ENCODE measurements around the gene IMMP1L.

IMMP1L gene

DNA sequence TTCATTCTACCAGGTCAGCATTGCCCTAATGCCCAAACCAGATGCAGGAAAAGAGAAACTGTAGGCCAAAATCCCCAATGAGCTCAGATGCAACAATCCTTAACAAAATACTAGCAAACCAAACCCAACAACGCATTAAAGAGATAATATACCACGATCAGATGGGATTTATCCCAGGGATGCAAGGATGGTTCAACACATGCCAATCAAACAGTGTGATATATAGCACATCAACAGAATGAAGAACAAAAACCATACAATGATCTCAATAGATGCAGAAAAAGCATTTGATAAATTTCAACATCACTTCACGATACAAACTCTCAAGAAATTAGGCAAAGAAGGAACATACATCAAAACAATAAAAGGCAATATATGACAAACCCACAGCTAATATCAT lies 45.0 kb downstream of the IMMP1L start (continued):
- TF ChIP-seq GLIS3 (CRISPR knock-in tag; IDR thresholded peaks at IDR 0.05) (no peak), BACH2 (CRISPR knock-in tag; IDR thresholded peaks at IDR 0.05; ENCODE audit: borderline replicate concordance) (no peak)

DNA sequence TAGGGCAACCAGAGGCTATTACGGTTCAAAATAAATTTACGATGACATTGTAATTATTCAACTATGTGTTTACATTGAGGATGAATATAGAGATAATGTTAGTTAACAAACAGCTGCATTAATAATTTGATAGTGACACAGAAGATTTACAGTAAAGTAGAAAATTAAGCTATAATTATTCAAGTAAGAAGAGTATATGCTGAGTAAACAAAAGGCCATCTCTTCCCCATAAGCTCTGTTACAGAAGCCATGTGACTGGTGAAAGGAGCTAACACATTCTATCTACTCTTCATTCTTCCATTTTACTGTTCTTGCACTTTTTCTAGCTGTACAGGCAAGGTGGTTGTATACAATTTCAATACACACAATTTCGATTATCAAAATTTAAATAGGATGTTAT lies 54.2 kb downstream of the IMMP1L start:
- no peak for ATAC-seq
- no peak for TF ChIP-seq SNAI2 (CRISPR knock-in tag; IDR thresholded peaks at IDR 0.05)
- no peak for TF ChIP-seq CSDC2 (CRISPR knock-in tag; IDR thresholded peaks at IDR 0.05)

DNA sequence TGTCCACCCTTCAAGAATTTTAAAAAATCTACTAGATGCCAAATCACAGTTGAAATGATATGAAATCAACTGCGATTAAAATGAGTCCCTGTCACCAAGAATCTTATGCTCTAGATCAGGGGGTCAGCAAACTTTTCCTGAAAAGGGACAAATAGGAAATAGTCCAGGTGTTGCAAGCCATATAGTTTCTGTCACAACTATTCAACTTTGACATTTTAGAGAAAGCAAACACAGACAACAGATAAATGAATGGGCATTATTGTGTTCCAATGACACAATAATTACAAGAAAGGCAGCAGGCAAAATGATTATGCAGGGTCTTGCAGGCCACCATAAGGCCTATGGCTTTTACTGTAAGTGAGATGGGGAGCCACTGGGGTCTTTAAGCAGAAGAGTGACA lies 58.6 kb downstream of the IMMP1L start:
- ATAC-seq, result no peak
- TF ChIP-seq, protein P1, sequence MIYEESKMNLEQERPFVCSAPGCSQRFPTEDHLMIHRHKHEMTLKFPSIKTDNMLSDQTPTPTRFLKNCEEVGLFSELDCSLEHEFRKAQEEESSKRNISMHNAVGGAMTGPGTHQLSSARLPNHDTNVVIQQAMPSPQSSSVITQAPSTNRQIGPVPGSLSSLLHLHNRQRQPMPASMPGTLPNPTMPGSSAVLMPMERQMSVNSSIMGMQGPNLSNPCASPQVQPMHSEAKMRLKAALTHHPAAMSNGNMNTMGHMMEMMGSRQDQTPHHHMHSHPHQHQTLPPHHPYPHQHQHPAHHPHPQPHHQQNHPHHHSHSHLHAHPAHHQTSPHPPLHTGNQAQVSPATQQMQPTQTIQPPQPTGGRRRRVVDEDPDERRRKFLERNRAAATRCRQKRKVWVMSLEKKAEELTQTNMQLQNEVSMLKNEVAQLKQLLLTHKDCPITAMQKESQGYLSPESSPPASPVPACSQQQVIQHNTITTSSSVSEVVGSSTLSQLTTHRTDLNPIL (CRISPR knock-in tag; IDR thresholded peaks at IDR 0.05; ENCODE audit: low read depth), result no peak
- TF ChIP-seq CSRNP3 (CRISPR knock-in tag; IDR thresholded peaks at IDR 0.05) (no peak), PPARA (CRISPR knock-in tag; IDR thresholded peaks at IDR 0.05; ENCODE audit: borderline replicate concordance) (no peak), ZFP3 (CRISPR knock-in tag; IDR thresholded peaks at IDR 0.05) (no peak), TOX (CRISPR knock-in tag; IDR thresholded peaks at IDR 0.05; ENCODE audit: borderline replicate concordance) (no peak), ZNF8 (CRISPR knock-in tag; IDR thresholded peaks at IDR 0.05) (no peak), BACH2 (CRISPR knock-in tag; IDR thresholded peaks at IDR 0.05; ENCODE audit: borderline replicate concordance) (no peak), GLIS3 (CRISPR knock-in tag; IDR thresholded peaks at IDR 0.05) (no peak), ISL1 (CRISPR knock-in tag; IDR thresholded peaks at IDR 0.05) (no peak), CSDC2 (CRISPR knock-in tag; IDR thresholded peaks at IDR 0.05) (no peak), OSR1 (CRISPR knock-in tag; IDR thresholded peaks at IDR 0.05) (no peak), ZNF565 (CRISPR knock-in tag; conservative IDR thresholded peaks at IDR 0.05; ENCODE audit: low read depth) (no peak), PATZ1 (CRISPR knock-in tag; IDR thresholded peaks at IDR 0.05; ENCODE audit: borderline replicate concordance) (no peak), ZC3H10 (CRISPR knock-in tag; IDR thresholded peaks at IDR 0.05) (no peak), ARNTL (CRISPR knock-in tag; IDR thresholded peaks at IDR 0.05; ENCODE audit: borderline replicate concordance, low read depth) (no peak), SNAI2 (CRISPR knock-in tag; IDR thresholded peaks at IDR 0.05) (no peak)
- TF ChIP-seq, protein P2, sequence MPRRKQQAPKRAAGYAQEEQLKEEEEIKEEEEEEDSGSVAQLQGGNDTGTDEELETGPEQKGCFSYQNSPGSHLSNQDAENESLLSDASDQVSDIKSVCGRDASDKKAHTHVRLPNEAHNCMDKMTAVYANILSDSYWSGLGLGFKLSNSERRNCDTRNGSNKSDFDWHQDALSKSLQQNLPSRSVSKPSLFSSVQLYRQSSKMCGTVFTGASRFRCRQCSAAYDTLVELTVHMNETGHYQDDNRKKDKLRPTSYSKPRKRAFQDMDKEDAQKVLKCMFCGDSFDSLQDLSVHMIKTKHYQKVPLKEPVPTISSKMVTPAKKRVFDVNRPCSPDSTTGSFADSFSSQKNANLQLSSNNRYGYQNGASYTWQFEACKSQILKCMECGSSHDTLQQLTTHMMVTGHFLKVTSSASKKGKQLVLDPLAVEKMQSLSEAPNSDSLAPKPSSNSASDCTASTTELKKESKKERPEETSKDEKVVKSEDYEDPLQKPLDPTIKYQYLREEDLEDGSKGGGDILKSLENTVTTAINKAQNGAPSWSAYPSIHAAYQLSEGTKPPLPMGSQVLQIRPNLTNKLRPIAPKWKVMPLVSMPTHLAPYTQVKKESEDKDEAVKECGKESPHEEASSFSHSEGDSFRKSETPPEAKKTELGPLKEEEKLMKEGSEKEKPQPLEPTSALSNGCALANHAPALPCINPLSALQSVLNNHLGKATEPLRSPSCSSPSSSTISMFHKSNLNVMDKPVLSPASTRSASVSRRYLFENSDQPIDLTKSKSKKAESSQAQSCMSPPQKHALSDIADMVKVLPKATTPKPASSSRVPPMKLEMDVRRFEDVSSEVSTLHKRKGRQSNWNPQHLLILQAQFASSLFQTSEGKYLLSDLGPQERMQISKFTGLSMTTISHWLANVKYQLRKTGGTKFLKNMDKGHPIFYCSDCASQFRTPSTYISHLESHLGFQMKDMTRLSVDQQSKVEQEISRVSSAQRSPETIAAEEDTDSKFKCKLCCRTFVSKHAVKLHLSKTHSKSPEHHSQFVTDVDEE (CRISPR knock-in tag; IDR thresholded peaks at IDR 0.05), result no peak
- TF ChIP-seq, protein P3, sequence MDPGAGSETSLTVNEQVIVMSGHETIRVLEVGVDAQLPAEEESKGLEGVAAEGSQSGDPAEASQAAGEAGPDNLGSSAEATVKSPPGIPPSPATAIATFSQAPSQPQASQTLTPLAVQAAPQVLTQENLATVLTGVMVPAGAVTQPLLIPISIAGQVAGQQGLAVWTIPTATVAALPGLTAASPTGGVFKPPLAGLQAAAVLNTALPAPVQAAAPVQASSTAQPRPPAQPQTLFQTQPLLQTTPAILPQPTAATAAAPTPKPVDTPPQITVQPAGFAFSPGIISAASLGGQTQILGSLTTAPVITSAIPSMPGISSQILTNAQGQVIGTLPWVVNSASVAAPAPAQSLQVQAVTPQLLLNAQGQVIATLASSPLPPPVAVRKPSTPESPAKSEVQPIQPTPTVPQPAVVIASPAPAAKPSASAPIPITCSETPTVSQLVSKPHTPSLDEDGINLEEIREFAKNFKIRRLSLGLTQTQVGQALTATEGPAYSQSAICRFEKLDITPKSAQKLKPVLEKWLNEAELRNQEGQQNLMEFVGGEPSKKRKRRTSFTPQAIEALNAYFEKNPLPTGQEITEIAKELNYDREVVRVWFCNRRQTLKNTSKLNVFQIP (CRISPR knock-in tag; IDR thresholded peaks at IDR 0.05; ENCODE audit: borderline replicate concordance, low read depth), result no peak

- ATAC-seq, result no peak
- TF ChIP-seq TCF4 (CRISPR knock-in tag; IDR thresholded peaks at IDR 0.05; ENCODE audit: borderline replicate concordance) (no peak), ZC3H10 (CRISPR knock-in tag; IDR thresholded peaks at IDR 0.05) (no peak), ZNF70 (CRISPR knock-in tag; IDR thresholded peaks at IDR 0.05) (no peak), TOX (CRISPR knock-in tag; IDR thresholded peaks at IDR 0.05; ENCODE audit: borderline replicate concordance) (no peak)
- TF ChIP-seq, protein P3 (CRISPR knock-in tag; IDR thresholded peaks at IDR 0.05; ENCODE audit: borderline replicate concordance, low read depth), result no peak
Observed at GRCh38 chr11:31449040-31449439, 60.4 kb downstream of the IMMP1L start.
